Spleen (tissue), 11 donors: Measurements from ENCODE around the gene CUBN. TPM values are rescaled to one million over a fixed set of nuclear protein-coding genes. Genes with fewer than 3 reads are reported as not detected.

ENCODE experiments used
- DNase-seq: peaks from one replicate; pipeline ENCODE4 v3.0.0-alpha.2; 2020
- H3K27ac ChIP-seq, 8 donors: fragments of 200-600 bp; sonication (generic) in 7 of 8; 1 replicate in 4 of 8; 2 replicates in 4 of 8; pipeline versions ENCODE4 v1.5.0 to v1.8.0; 2016 to 2021; ENCODE audit warnings: inconsistent platforms in 4 of 8, mild to moderate bottlenecking in 4 of 8, moderate library complexity in 1 of 8
- H3K27me3 ChIP-seq, 7 donors: fragments of 200-600 bp; sonication (generic) in 6 of 7; replicated peaks in 1 of 7; 1 replicate in 4 of 7; 2 replicates in 3 of 7; pipeline versions ENCODE4 v1.5.0 to v1.8.0; 2016 to 2021; ENCODE audit warnings: inconsistent platforms in 3 of 7, mild to moderate bottlenecking in 1 of 7
- H3K36me3 ChIP-seq, 6 donors: fragments of 200-600 bp; sonication (generic) in 5 of 6; 1 replicate in 4 of 6; 2 replicates in 2 of 6; pipeline versions ENCODE4 v1.5.0 to v1.8.0; 2016 to 2021; ENCODE audit warnings: inconsistent platforms in 2 of 6
- H3K4me1 ChIP-seq, 6 donors: fragments of 200-600 bp; sonication (generic) in 5 of 6; 1 replicate in 3 of 6; 2 replicates in 3 of 6; pipeline versions ENCODE4 v1.5.0 to v1.8.0; 2016 to 2021; ENCODE audit warnings: inconsistent platforms in 3 of 6
- H3K4me3 ChIP-seq, 8 donors: fragments of 200-600 bp; sonication (generic) in 7 of 8; 1 replicate in 4 of 8; 2 replicates in 4 of 8; pipeline versions ENCODE4 v1.5.0 to v1.8.0; 2016 to 2021; ENCODE audit warnings: inconsistent platforms in 4 of 8, mild to moderate bottlenecking in 4 of 8, moderate library complexity in 2 of 8
- H3K9me3 ChIP-seq, 8 donors: fragments of 200-600 bp; sonication (generic) in 7 of 8; 1 replicate in 4 of 8; 2 replicates in 4 of 8; pipeline versions ENCODE4 v1.5.0 to v1.8.0; 2016 to 2021; ENCODE audit warnings: inconsistent platforms in 4 of 8
- POLR2A ChIP-seq, 3 donors: fragments of 450-650 bp; IDR thresholded peaks; one replicate each; pipeline ENCODE4 v1.5.1; 2017; ENCODE audit warnings: antibody characterized with exemption in 3 of 3, mild to moderate bottlenecking in 1 of 3
- POLR2AphosphoS5 ChIP-seq, 3 donors: sonication (generic); formaldehyde crosslinking; IDR thresholded peaks; one replicate each; pipeline ENCODE4 v1.5.1; 2017; ENCODE audit warnings: antibody characterized with exemption in 3 of 3
- WGBS, 5 donors: extraction: QIAGEN DNeasy Blood & Tissue Kit in 3 of 5; methylation state at CpG; one replicate each; pipeline versions ENCODE4 v1.1.5 to v1.1.7; 2013 to 2018; 5-methylcytosine and 5-hydroxymethylcytosine counted together
- intact Hi-C: fragments of 100-400 bp; cut with DNase I; formaldehyde crosslinking; loops from one replicate; pipeline ENCODE4 v1.15.0; 2023; ENCODE audit warnings: low total_unique reads
- polyA plus RNA-seq, 3 donors: library from polyadenylated mRNA; stranded (reverse); fragments of 200-250 nt; gene quantifications; one replicate each; pipeline ENCODE4 v1.2.1, GENCODE V29; 2013
- total RNA-seq, 7 donors: library from RNA; depleted of rRNA in 3 of 7; stranded (reverse); fragments of >200 nt in 3 of 7; fragmentation: NEBNext Ultra II Directional in 4 of 7; extraction: Animal tissue kit (Norgen Biotek cat#: 25700) in 4 of 7; gene quantifications; one replicate each; pipeline versions ENCODE4 v1.1.0 to v1.2.1, GENCODE V29; 2016 to 2021
- TF ChIP-seq, protein P1 (sequence below), 11 experiments: fragments of 200-600 bp in 7 of 11; fragments of 450-650 bp in 4 of 11; sonication (generic) in 4 of 11; IDR thresholded peaks in 8 of 11; conservative IDR thresholded peaks in 3 of 11; 1 replicate in 7 of 11; 2 replicates in 4 of 11; pipeline versions ENCODE4 v1.4.0 to v1.8.0; 2016 to 2021; ENCODE audit warnings: antibody characterized with exemption in 11 of 11, inconsistent platforms in 4 of 11, mild to moderate bottlenecking in 1 of 11
- donor health status: healthy with polysubstance abuse.
- donor health status: DM: no; HTN: no; CAD: no; lungs with moderate emphysema.
- donor health status: DM: no; HTN: no; CAD: no.
- donor health status: Bipolar disorder and iron deficiency.
- donor health status: healthy.
- donor health status: DM: no; HTN: no; CAD: no.
- donor health status: DM: yes; HTN: yes; CAD: no.

Gene CUBN
- total and polyA plus RNA-seq, 10 donors: 0.24 to 12.1 (median 5.4) TPM

- no peaks in the 10 kb centered on the region for H3K36me3 ChIP-seq
- H3K4me3 ChIP-seq: no peak overlapping the region
- H3K4me1 ChIP-seq: peaks cover 8 to 36% (median 22%) of the 10 kb centered on the region in 6 donors
- TF ChIP-seq POLR2A (IDR thresholded peaks at IDR 0.05) (no peak), POLR2AphosphoS5 (IDR thresholded peaks at IDR 0.05) (peak in 1 of 3 donors; percentile 23)
- TF ChIP-seq, protein P1, sequence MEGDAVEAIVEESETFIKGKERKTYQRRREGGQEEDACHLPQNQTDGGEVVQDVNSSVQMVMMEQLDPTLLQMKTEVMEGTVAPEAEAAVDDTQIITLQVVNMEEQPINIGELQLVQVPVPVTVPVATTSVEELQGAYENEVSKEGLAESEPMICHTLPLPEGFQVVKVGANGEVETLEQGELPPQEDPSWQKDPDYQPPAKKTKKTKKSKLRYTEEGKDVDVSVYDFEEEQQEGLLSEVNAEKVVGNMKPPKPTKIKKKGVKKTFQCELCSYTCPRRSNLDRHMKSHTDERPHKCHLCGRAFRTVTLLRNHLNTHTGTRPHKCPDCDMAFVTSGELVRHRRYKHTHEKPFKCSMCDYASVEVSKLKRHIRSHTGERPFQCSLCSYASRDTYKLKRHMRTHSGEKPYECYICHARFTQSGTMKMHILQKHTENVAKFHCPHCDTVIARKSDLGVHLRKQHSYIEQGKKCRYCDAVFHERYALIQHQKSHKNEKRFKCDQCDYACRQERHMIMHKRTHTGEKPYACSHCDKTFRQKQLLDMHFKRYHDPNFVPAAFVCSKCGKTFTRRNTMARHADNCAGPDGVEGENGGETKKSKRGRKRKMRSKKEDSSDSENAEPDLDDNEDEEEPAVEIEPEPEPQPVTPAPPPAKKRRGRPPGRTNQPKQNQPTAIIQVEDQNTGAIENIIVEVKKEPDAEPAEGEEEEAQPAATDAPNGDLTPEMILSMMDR (IDR thresholded peaks at IDR 0.05 in 8 of 11, conservative IDR thresholded peaks at IDR 0.05 in 3 of 11): no peak
- no peaks in the 10 kb centered on the region for H3K27me3 ChIP-seq
- no peak for DNase-seq
- 32 to 41% (median 38%) methylated on average over 8 of the region's 8 CpGs for WGBS, 5 donors
- intact Hi-C loops: no loop called here
- peak overlapping the region; percentile 30 to 80 (median 68) for H3K27ac ChIP-seq
- H3K9me3 ChIP-seq: peaks cover 0 to 5% (median 0%) of the 10 kb centered on the region in 8 donors
Measured at GRCh38 chr10:17001961-17002749, 127.5 kb downstream of the CUBN start.

GRCh38 chr10:17001297-17001744 lies 128.3 kb downstream of the CUBN start:
- Histone ChIP-seq H3K27me3 (no peaks in the 10 kb centered on the region), H3K36me3 (no peaks in the 10 kb centered on the region), H3K4me3 (no peak overlapping the region), H3K4me1 (peaks cover 4 to 36% (median 18%) of the 10 kb centered on the region in 6 donors), H3K27ac (peak overlapping the region; percentile 30 to 80 (median 68)), H3K9me3 (peaks cover 0 to 5% (median 0%) of the 10 kb centered on the region in 8 donors)
- DNase-seq: no peak
- intact Hi-C loops: no loop called here
- 82 to 95% (median 87%) methylated on average over 9 of the region's 9 CpGs for WGBS, 5 donors
- TF ChIP-seq POLR2A (IDR thresholded peaks at IDR 0.05) (no peak), POLR2AphosphoS5 (IDR thresholded peaks at IDR 0.05) (no peak)
- TF ChIP-seq, protein P1 (IDR thresholded peaks at IDR 0.05 in 8 of 11, conservative IDR thresholded peaks at IDR 0.05 in 3 of 11): no peak

- intact Hi-C loops: no loop called here
- H3K4me3 ChIP-seq: no peak overlapping the region
- H3K27ac ChIP-seq: peak overlapping the region in 2 of 8 donors; percentile 11 to 31
- H3K36me3 ChIP-seq: no peaks in the 10 kb centered on the region
- no peak for TF ChIP-seq POLR2A (IDR thresholded peaks at IDR 0.05)
- TF ChIP-seq, protein P1 (IDR thresholded peaks at IDR 0.05 in 8 of 11, conservative IDR thresholded peaks at IDR 0.05 in 3 of 11): no peak
- TF ChIP-seq POLR2AphosphoS5 (IDR thresholded peaks at IDR 0.05): no peak
- WGBS, 5 donors: 65 to 81% (median 76%) methylated on average over 10 of the region's 10 CpGs
- no peaks in the 10 kb centered on the region for H3K27me3 ChIP-seq
- DNase-seq: no peak
- peaks cover 0 to 5% (median 0%) of the 10 kb centered on the region in 8 donors for H3K9me3 ChIP-seq
- peaks cover 5 to 45% (median 18%) of the 10 kb centered on the region in 6 donors for H3K4me1 ChIP-seq
Measured at GRCh38 chr10:16999665-17000451, 129.8 kb downstream of the CUBN start.
